BE2C (cell line): ENCODE measurements around the gene ACSS1.

ENCODE experiments used
- DNase-seq: peaks from one replicate; pipeline ENCODE4 v3.0.0-alpha.2; 2020
- H3K27me3 ChIP-seq: fragments of 250-450 bp; sonication (Bioruptor Pico); 2 replicates; pipeline ENCODE4 v1.5.1; 2020; ENCODE audit warnings: mild to moderate bottlenecking
- H3K36me3 ChIP-seq: fragments of 250-450 bp; sonication (Bioruptor Pico); 2 replicates; pipeline ENCODE4 v1.5.1; 2020; ENCODE audit warnings: mild to moderate bottlenecking
- H3K4me1 ChIP-seq: fragments of 250-450 bp; sonication (Bioruptor Pico); 2 replicates; pipeline ENCODE4 v1.5.1; 2020
- H3K4me3 ChIP-seq: 2 replicates; pipeline ENCODE4 v1.5.1; 2011; ENCODE audit warnings: low read depth, low read length
- H3K9me3 ChIP-seq: fragments of 250-450 bp; sonication (Bioruptor Pico); 2 replicates; pipeline ENCODE4 v1.5.1; 2020
- CTCF ChIP-seq: IDR thresholded peaks from 2 replicates; pipeline ENCODE4 v1.5.1; 2012; ENCODE audit warnings: mild to moderate bottlenecking, low read depth, low read length

ACSS1 gene

GRCh38 chr20:25032478-25033264 lies 25.3 kb downstream of the ACSS1 start:
- H3K4me1 ChIP-seq: no peaks in the 10 kb centered on the region
- no peaks in the 10 kb centered on the region for H3K9me3 ChIP-seq
- H3K36me3 ChIP-seq: no peaks in the 10 kb centered on the region
- no peak for DNase-seq
- no peaks in the 10 kb centered on the region; the same call in 1 of the 2 replicates for H3K27me3 ChIP-seq
- TF ChIP-seq CTCF: no peak
- no peak overlapping the region for H3K4me3 ChIP-seq

- Histone ChIP-seq H3K9me3 (no peaks in the 10 kb centered on the region), H3K4me3 (no peak overlapping the region), H3K36me3 (no peaks in the 10 kb centered on the region), H3K27me3 (no peaks in the 10 kb centered on the region; the same call in 1 of the 2 replicates), H3K4me1 (no peaks in the 10 kb centered on the region)
- DNase-seq: no peak
- no peak for TF ChIP-seq CTCF
Observed at GRCh38 chr20:25032065-25032477, 25.9 kb downstream of the ACSS1 start.

- H3K4me1 ChIP-seq: no peaks in the 10 kb centered on the region
Observed at GRCh38 chr20:25031241-25031640, 26.7 kb downstream of the ACSS1 start.

GRCh38 chr20:25030649-25031207 lies 27.2 kb downstream of the ACSS1 start:
- Histone ChIP-seq H3K4me3 (no peak overlapping the region), H3K4me1 (no peaks in the 10 kb centered on the region), H3K27me3 (no peaks in the 10 kb centered on the region; the same call in 1 of the 2 replicates), H3K9me3 (no peaks in the 10 kb centered on the region), H3K36me3 (no peaks in the 10 kb centered on the region)
- TF ChIP-seq CTCF: no peak
- no peak for DNase-seq

More at GRCh38 chr20:25031241-25031640, 26.7 kb downstream of the ACSS1 start:
- DNase-seq: no peak
- Histone ChIP-seq H3K9me3 (no peaks in the 10 kb centered on the region), H3K4me3 (no peak overlapping the region), H3K27me3 (no peaks in the 10 kb centered on the region; the same call in 1 of the 2 replicates), H3K36me3 (no peaks in the 10 kb centered on the region)
- TF ChIP-seq CTCF: no peak

GRCh38 chr20:25030007-25030648 lies 27.8 kb downstream of the ACSS1 start:
- DNase-seq: no peak
- H3K27me3 ChIP-seq: no peaks in the 10 kb centered on the region; the same call in 1 of the 2 replicates
- no peak overlapping the region for H3K4me3 ChIP-seq
- no peaks in the 10 kb centered on the region for H3K9me3 ChIP-seq
- H3K36me3 ChIP-seq: no peaks in the 10 kb centered on the region
- H3K4me1 ChIP-seq: no peaks in the 10 kb centered on the region
- TF ChIP-seq CTCF: no peak
